Natural killer cell (primary cell): ENCODE measurements around the gene RAD9A. TPM values are rescaled to one million over a fixed set of nuclear protein-coding genes. Genes with fewer than 3 reads are reported as not detected.
A peak's percentile ranks its signal among the peaks of the same experiment; 100 is the strongest.

Experiments
- ATAC-seq, 3 donors: fragments of 150-1000 bp in 2 of 3; fragments of 200-7000 bp in 1 of 3; cut with Tn5 transposase; 1 replicate in 1 of 3; 2 replicates in 2 of 3; pipeline ENCODE4 v1.10.0; 2021; ENCODE audit warnings: mild to moderate bottlenecking in 2 of 3, moderate library complexity in 2 of 3
- DNase-seq, 2 donors: peaks; one replicate each; pipeline versions ENCODE4 v3.0.0 to v3.0.0-alpha.2; 2013 to 2021; ENCODE audit warnings: mixed read lengths in 1 of 2
- H3K27ac ChIP-seq: one replicate; pipeline ENCODE4 v1.5.1; 2013; ENCODE audit warnings: mild to moderate bottlenecking, low read length
- H3K27me3 ChIP-seq: one replicate; pipeline ENCODE4 v1.6.1; 2013; ENCODE audit warnings: low read length; ENCODE audit not compliant: control insufficient read depth, insufficient read depth
- H3K36me3 ChIP-seq: one replicate; pipeline ENCODE4 v1.6.1; 2013; ENCODE audit warnings: low read length; ENCODE audit not compliant: control insufficient read depth, insufficient read depth
- H3K4me1 ChIP-seq: one replicate; pipeline ENCODE4 v1.6.1; 2013; ENCODE audit warnings: low read length; ENCODE audit not compliant: control insufficient read depth, insufficient read depth
- H3K4me3 ChIP-seq: one replicate; pipeline ENCODE4 v1.5.1; 2013; ENCODE audit warnings: low read length
- H3K9me3 ChIP-seq: one replicate; pipeline ENCODE4 v1.6.1; 2013; ENCODE audit warnings: low read length; ENCODE audit not compliant: control insufficient read depth, insufficient read depth
- H3K27ac Mint-ChIP-seq, 2 donors: one replicate each; pipeline ENCODE4 v1.8.0; 2022; ENCODE audit warnings: mild to moderate bottlenecking in 2 of 2, mixed read lengths in 2 of 2, moderate library complexity in 1 of 2
- H3K27me3 Mint-ChIP-seq, 2 donors: one replicate each; pipeline ENCODE4 v1.8.0; 2022; ENCODE audit warnings: low read depth in 2 of 2, mixed read lengths in 2 of 2
- H3K36me3 Mint-ChIP-seq: one replicate; pipeline ENCODE4 v1.8.0; 2022; ENCODE audit warnings: mixed read lengths
- H3K4me1 Mint-ChIP-seq, 2 donors: one replicate each; pipeline ENCODE4 v1.8.0; 2022; ENCODE audit warnings: mixed read lengths in 2 of 2
- H3K4me3 Mint-ChIP-seq: one replicate; pipeline ENCODE4 v1.8.0; 2022; ENCODE audit warnings: mild to moderate bottlenecking, moderate library complexity, mixed read lengths
- H3K9me3 Mint-ChIP-seq, 2 donors: one replicate each; pipeline ENCODE4 v1.8.0; 2022; ENCODE audit warnings: mixed read lengths in 2 of 2
- WGBS: methylation state at CpG from one replicate; pipeline ENCODE4 v1.1.7; 2013; ENCODE audit warnings: missing lambda C conversion rate; ENCODE audit not compliant: insufficient coverage; 5-methylcytosine and 5-hydroxymethylcytosine counted together
- intact Hi-C: fragments of 100-400 bp; cut with micrococcal nuclease; formaldehyde crosslinking; loops from one replicate; pipeline ENCODE4 v1.14.2; 2022
- total RNA-seq, 4 donors: library from RNA; stranded (reverse); fragments of 120-200 nt in 1 of 4; gene quantifications; one replicate each; pipeline versions ENCODE4 v1.2.3 to v1.2.4, GENCODE V29; 2013 to 2022
- TF ChIP-seq, protein P1 (sequence below): fragments of 200-600 bp; IDR thresholded peaks from one replicate; pipeline ENCODE4 v1.8.0; 2022; ENCODE audit warnings: antibody characterized with exemption

The RAD9A gene
- total RNA-seq, 3 donors from 2014 or later (not counting 1 experiment from before 2014, with no cell fraction given): 30.2 to 47.1 (median 37.3) TPM

DNA sequence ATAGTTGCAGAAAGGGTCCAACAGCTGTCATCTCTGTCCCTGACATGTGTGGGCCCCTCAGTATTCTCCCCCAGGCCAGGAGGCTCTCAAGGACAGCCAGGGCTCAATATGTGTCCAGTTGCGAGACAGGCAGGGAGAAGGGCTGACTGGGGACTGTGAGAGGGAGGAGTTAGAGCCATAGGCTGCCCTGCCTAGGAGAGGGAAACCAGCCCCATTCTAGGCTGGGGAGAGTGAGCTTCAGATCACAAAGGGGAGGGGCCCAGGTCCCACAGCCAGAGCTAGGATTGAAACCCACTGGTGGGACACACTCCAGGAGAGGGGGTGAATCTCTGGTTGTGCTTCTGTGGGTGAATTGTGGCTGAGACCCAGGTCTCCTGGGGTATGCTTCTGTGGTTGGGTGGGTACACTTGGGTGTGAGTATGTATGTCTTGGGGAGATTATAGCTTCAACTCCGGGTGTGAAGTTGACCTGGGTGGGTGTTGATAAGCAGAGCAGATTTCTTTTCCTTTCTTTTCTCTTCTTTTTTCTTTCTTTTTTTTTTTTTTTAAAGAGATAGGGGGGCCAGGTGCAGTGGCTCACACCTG is 21.6 kb downstream of the RAD9A start:
- H3K27ac Mint-ChIP-seq: peak overlapping the region; percentile 72 to 84
- ATAC-seq: peak in 1 of 3 donors; percentile 5
- no peaks in the 10 kb centered on the region for H3K9me3 ChIP-seq
- peaks cover 6% of the 10 kb centered on the region for H3K36me3 ChIP-seq
- H3K4me3 ChIP-seq: no peak overlapping the region
- H3K4me1 Mint-ChIP-seq: peaks cover 38 to 85% of the 10 kb centered on the region in 2 donors
- TF ChIP-seq, protein P1, sequence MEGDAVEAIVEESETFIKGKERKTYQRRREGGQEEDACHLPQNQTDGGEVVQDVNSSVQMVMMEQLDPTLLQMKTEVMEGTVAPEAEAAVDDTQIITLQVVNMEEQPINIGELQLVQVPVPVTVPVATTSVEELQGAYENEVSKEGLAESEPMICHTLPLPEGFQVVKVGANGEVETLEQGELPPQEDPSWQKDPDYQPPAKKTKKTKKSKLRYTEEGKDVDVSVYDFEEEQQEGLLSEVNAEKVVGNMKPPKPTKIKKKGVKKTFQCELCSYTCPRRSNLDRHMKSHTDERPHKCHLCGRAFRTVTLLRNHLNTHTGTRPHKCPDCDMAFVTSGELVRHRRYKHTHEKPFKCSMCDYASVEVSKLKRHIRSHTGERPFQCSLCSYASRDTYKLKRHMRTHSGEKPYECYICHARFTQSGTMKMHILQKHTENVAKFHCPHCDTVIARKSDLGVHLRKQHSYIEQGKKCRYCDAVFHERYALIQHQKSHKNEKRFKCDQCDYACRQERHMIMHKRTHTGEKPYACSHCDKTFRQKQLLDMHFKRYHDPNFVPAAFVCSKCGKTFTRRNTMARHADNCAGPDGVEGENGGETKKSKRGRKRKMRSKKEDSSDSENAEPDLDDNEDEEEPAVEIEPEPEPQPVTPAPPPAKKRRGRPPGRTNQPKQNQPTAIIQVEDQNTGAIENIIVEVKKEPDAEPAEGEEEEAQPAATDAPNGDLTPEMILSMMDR: no peak
- no peaks in the 10 kb centered on the region for H3K36me3 Mint-ChIP-seq
- no peak overlapping the region for H3K27ac ChIP-seq
- intact Hi-C loops: no loop called here
- H3K4me3 Mint-ChIP-seq: peak overlapping the region; percentile 83
- DNase-seq: peak in 1 of 2 donors; percentile 33
- WGBS: 57% methylated on average over 1 of the region's 2 CpGs
- H3K9me3 Mint-ChIP-seq: no peaks in the 10 kb centered on the region
- peaks cover 96% of the 10 kb centered on the region for H3K4me1 ChIP-seq
- H3K27me3 Mint-ChIP-seq: no peaks in the 10 kb centered on the region
- no peaks in the 10 kb centered on the region for H3K27me3 ChIP-seq

DNA sequence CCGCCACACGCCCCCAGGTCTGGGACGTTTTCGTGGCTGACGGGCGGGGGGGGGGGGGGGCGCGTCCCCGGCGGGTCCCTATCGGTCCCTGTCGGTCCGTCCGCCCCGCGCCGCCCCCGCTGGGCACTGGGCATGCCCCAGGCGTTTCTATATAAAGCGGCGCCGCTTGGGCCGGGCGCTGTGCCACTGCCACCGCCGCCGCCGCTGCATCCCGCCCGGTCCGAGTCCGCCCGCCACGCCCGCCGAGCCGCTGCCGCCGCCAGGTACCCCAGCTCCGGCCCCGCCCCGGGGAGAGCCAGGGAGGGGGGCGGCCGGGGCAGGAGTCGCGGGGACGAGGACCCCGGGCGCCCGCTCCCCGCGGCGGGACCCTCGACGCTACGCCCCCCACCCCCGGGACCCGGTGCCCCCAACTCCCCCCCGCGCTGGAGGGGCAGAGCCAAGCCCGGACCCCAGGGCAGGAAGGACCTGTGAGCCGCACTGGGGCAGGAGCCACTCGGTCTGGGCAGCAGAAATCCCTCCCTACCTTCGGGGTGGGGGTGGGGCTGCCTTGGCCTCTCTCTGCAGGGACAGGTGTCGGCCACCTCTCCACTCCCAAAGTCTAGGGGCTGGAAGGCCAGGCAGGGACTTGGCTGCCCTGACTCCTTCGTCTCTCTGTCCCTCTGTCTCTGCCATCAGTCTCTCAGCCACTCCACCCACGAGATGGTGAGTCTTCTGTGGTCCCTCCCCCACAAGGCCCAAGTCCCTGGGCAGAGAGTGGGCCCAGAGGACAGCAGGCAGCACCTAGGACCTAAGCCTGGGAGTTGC is 23.9 kb downstream of the RAD9A start, which contains the start of gene CARNS1:
Gene CARNS1, plus strand, starts transcription at position 178 of the 804 bp plus-strand sequence. Its CDS starts 522 bp downstream, at position 700.
- intact Hi-C loops: loop anchor here (1.0 kb wide), 1 partner anchor 31 kb away; no protein-coding TSS in a partner anchor
- H3K4me1 ChIP-seq: peaks cover 94% of the 10 kb centered on the region
- Mint-ChIP-seq H3K4me3 (peak within 1 kb of the TSS; percentile 82), H3K4me1 (peaks cover 31 to 85% of the 10 kb centered on the region in 2 donors), H3K36me3 (no peaks in the 10 kb centered on the region), H3K27ac (peak within 1 kb of the TSS; percentile 66 to 87), H3K9me3 (no peaks in the 10 kb centered on the region), H3K27me3 (no peaks in the 10 kb centered on the region)
- peak within 1 kb of the TSS; percentile 32 for H3K4me3 ChIP-seq
- no peaks in the 10 kb centered on the region for H3K27me3 ChIP-seq
- peak in 2 of 3 donors; percentile 19 to 29 for ATAC-seq
- TF ChIP-seq, protein P1: no peak
- H3K27ac ChIP-seq: peak within 1 kb of the TSS; percentile 62
- H3K36me3 ChIP-seq: no peaks in the 10 kb centered on the region
- 4% methylated on average over 65 of the region's 67 CpGs for WGBS
- DNase-seq: peak in 1 of 2 donors; percentile 35
- H3K9me3 ChIP-seq: no peaks in the 10 kb centered on the region

DNA sequence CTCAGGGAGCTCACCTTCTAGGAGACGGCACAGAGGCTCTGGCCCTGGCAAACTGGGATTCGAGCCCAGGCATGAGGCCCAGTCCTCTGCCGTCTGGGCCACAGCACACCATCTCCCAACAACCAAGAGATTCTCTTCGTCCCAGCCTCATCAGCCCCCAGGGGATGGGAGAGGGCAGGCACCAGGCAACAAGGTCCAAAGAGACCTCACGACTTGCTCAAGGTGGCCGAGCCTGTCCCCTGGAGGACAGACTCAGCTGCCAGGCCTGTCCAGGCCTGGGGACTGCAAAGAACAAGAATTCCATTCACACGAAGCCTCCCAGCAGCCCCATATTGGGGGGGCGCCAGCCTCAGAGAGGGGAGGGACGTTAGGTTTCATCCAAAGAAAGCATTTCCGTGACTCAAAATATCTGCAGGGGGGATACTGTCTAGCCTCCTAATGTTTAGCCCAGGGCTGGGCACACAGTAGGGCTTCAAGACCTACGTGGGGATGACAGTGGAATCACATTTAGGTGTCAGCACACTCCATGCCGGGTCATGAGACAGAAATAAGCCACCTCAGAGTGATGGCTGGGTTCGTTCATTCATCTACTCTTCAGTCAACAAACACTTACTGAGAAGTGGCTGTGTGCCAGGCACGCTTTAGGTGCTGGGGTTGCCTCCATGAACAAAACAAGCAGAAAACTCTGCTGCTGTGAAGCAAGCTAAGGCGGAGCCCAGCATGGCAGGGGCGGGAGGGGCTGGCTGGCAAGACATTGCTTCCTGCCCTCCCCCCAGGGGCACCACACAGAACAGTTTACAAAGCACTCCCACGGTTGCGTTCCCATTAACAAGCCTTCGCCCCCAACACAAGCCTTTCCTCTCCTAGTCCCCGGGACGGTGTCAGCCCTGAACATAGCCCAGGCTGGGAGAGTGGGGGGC is 24.9 kb downstream of the RAD9A start:
- Histone ChIP-seq H3K4me1 (peaks cover 90% of the 10 kb centered on the region), H3K4me3 (no peak overlapping the region), H3K9me3 (no peaks in the 10 kb centered on the region), H3K36me3 (no peaks in the 10 kb centered on the region), H3K27me3 (no peaks in the 10 kb centered on the region), H3K27ac (peak overlapping the region; percentile 48)
- H3K36me3 Mint-ChIP-seq: no peaks in the 10 kb centered on the region
- ATAC-seq (no peak), DNase-seq (peak in 1 of 2 donors; percentile 94)
- intact Hi-C loops: no loop called here
- TF ChIP-seq, protein P1: no peak
- H3K27ac Mint-ChIP-seq: peak overlapping the region; percentile 66 to 87
- no peaks in the 10 kb centered on the region for H3K27me3 Mint-ChIP-seq
- H3K4me3 Mint-ChIP-seq: peak overlapping the region; percentile 82
- 48% methylated on average over 21 of the region's 21 CpGs for WGBS
- H3K4me1 Mint-ChIP-seq: peaks cover 33 to 80% of the 10 kb centered on the region in 2 donors
- H3K9me3 Mint-ChIP-seq: no peaks in the 10 kb centered on the region
